GM19239 (cell line): Measurements from ENCODE around the gene ATP5F1D.

Experiments
- DNase-seq: peaks from one replicate; pipeline ENCODE4 v3.0.0; 2011; ENCODE audit warnings: low spot score; ENCODE audit not compliant: insufficient read length
- FAIRE-seq: peaks from 2 replicates; lab custom pipeline; 2011; peaks lifted over from hg19 to GRCh38; lab: Jason Lieb, UNC

Gene ATP5F1D

DNA sequence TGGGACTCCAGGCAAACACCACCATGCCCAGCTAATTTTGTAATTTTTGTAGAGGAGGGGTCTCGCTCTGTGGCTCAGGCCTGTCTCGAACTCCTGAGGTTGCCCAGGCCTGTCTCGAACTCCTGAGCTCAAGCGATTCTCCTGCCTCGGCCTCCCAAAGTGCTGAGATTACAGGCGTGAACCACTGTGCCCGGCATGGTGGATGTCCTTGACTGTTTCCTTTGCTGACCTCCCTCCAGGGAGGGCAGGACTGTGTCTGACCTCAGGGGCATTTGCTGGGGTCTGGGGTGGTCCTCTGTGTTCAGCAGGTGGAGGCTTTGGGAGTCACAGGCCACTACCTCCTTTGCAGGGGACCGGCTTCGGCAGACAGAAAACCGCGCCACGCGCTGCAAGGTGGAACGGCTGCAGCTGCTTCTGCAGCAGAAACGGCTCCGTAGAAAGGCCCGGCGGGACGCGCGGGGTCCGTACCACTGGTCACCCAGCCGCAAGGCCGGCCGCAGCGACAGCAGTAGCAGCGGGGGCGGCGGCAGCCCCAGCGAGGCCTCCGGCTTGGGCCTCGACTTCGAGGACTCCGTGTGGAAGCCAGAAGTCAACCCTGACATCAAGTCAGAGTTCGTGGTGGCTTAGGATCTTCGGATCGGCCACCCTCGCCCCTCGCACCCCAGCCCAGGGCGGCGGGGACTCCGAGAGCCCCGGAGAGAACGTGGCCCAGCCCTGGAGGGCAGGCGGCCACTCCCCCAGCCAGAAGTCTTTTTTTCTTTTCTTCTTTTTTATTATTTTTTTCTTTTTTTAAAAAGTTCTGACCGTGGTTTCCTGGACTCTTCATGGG is 15.3 kb downstream of the ATP5F1D start:
- DNase-seq (no peak), FAIRE-seq (no peak)

DNA sequence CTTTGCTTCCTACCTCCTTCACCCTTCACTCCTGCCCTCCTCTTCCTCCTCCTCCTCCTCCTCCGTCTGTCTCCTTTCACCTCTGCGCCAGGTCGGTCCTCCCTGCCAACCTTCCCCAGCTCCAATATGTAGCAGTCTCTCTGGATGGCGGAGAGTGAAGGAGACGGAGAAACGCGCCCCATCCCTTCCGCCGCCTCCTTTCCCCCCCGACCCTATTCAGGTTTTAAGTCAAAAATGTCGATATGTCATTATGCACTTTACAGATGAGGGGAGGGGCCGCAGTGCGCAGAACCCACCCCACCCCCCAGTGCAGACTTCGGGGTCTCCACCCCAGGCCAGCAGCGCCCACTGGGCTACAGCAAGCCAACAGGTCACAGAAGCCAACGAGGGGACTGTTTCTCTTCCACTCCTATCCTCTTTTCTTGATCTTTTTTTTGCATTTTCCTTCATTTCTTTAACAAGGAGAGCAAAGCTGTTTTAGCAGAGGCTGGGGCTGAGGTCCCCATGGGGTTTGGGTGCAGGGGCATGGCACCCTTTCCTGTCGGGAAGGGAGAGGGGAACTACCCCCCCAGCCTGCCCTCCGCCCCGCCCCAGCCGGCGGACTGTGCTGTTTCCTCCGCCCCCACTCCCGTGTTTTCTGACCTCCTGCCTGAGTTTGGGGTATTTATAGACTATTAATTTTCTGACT is 16.1 kb downstream of the ATP5F1D start:
- DNase-seq (no peak), FAIRE-seq (peak; percentile 48)

DNA sequence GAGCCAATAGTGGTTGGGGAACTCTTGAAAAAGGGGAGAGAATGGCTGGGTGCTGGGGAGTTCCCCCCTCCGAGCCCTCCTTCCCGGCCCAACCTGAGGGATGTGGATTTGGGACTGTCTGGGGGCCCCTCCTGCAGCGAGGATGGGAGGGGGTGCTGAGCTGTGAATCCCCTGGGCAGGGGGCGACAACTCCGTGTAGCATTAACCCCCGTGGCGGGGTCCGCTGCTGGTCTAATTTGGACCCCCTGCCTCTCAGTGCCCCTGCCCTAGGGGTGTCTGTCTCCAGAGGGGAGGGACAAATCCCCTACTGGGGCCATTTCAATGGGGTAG is 16.6 kb downstream of the ATP5F1D start:
- no peak for FAIRE-seq
- DNase-seq, result no peak

DNA sequence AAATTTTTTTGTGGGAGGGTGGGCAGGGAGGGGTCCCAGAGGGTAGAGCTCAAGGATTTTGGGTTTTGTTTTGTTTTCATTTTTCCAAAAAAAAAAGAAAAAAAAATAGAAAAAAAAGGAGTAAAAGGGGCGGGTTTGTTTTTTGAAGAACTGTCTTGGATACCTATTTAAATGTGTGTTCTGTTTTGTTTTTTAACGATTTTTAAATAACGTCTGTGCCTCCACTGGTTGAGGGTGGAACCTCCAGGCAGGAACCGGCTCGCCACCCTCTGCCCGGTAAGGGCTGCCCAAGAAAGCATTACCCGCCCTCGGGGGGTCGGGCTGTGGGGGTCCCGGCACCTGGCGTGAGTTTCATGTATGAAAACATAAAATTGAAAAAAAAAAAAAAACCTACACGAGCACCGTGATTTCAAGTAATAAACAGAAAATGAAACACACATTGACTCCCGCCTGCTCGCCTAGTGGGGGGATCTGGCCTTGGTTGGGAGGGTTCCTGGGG is 17.2 kb downstream of the ATP5F1D start:
- no peak for FAIRE-seq
- no peak for DNase-seq

DNA sequence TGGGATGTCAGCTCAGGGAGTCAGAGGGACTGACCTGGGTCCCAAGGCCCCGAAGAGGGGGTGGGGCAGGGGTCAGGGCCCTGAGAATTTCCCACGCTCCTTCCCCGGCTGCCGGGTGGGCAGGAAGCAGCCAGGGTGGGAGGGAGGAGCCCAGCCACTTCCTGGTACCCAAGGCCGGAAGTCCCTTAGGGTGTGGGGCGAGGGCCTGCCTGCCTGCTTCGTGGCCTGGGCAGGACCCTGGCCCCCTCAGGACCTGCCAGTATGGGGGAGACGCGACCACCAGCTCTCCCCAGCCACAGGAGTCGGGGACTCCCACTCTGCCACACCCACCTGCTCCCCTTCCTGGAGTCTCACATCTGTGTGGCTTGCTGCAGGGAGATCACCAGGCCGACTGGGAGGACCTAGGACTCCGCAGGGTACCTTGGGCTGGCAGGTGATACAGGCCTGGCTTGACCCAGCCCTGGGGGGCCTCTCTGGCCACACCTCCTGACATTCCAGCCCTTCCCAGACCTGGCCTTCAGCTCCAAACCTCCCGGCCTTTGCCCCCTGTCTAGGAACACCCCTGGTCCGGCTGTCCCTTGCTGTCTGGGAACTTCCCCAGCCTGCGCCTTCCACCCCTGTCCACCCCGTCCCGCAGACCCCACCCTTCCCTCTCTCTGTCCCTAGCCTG is 17.8 kb downstream of the ATP5F1D start:
- DNase-seq, result peak; percentile 84
- peak; percentile 91 for FAIRE-seq

DNA sequence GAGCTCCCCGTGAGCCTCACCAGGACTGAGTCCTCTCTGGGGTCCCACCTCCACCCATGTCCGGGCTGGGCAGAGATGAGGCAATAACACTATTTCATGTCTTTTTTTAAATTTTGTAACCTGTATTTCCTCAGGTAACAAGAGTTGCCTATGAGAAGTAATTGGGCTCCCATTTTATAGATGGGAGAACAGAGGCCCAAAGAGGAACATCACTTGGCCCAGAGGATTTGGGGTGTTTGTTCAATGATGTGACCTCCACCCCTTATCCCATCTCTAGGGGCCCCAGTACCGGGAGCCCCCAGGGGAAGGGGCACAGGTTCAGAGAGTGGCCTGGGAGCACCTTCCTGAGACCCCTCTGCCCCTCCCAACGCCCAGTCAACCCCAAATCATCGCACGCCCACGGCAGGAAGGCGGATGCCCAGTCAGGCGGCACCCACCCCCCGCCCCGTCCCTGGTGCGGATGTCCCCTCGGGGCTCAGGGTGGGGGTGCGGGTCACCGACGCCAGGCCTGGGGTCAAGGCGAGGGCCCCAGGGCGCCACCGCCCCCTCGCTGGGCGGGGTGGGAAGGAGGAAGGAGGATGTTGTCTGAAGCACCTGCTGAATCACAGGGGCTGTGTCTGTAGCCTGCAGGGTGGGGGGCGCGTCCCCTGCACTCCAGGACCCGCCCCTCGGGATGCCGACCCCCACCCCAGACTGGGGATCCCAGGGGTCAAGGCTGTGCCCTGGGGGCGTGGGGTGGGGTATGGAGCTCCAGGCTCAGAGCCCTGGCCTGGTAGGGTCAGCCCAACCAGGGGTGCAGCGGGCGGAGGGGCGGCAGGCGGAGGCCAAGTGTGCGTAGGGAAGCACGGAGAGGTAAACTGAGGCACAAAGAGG is 18.6 kb downstream of the ATP5F1D start:
- peak; percentile 47 for FAIRE-seq
- DNase-seq, result no peak

DNA sequence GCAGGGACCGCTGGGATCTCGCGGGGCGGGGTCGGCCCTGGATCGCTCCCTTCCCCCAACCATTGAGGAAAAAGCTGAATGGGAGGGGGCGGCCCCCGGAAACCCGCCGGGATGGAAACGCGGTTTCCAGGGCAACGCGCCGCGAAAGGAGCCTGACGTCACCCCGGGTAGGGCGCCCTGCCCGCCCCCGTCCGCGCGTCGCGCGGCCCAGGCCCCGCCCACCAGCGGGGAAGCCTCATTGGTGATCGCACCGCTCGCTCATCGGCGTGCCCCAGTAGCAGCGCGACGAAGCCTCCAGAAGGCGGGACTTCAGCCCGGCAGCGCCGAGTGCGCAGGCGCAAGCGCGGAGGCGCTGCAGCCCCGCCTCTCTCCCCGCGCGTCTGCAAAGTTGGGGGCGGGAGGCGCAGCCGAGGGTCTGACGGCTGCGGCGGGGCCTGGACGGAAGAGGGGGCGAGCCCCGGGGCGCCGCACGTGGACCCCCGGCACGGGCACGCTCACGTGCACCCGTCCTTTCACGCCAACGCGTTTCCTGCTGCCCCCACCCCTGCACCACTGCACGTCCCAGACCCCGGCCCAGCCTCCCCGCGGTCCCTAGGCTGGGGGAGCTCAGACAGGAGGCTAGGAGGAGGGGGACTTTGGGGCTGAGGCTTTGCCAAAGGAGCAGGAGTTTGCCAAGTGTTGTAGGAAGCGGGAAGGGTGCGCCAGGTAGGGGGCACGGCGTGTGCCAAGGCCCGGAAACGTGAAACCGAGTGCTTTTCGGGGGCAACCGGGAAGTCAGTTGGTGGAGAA is 19.4 kb downstream of the ATP5F1D start:
- peak; percentile 92 for DNase-seq
- FAIRE-seq, result peak; percentile 90

DNA sequence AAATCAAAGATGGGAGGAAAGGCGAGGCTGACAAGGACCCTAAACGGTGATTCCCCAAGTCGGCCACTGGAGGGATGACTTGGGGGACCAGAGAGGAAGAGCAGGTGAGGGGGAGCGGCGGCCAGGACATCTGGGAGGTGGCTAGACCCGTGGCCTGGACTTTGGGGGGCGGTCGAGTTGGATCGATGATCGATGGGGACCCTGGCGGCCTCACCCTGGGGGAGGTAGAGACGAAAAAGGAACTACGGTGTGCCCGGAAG is 19.9 kb downstream of the ATP5F1D start:
- DNase-seq (no peak), FAIRE-seq (no peak)

DNA sequence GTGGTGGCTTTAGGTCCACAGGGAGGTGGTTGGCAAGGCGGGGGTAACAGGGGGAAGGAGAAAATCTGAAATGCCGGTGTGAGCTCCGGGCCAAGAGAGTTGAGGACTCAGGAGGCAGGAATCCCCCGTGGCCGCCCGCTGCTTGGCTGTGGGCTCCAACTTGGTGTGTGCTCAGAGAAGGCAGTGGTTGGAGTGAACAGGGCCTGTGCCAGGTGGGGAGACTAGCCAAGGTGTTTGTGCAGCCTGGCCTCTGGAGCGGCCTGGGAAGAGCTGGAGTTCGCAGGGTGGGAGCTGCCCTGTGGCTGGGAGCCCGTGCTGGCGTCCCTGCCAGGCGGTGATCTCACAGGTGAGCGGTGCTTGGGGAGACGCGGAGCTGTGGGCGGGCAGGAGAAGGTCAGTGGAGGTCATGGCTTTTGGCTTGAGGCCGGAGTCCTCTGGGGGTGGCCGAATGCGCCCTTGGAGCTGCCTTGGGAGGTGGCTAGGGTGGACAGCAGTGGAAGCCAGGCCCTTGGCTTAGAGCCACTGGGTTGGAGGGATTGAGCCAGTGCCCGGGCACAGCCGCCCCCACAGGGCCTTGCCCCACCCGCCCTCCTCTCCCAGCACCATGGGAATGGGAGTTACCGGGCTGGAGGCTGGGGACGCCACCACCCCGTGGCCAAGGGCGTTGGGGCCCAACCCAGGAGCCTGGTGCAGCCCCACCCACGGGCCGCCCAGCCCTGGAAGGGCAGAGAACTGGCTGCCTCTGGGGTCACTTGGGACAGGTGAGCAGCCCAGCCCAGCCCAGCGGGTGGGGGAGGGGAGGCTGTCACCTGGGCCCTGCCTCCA is 20.5 kb downstream of the ATP5F1D start:
- DNase-seq, result no peak
- FAIRE-seq, result no peak

DNA sequence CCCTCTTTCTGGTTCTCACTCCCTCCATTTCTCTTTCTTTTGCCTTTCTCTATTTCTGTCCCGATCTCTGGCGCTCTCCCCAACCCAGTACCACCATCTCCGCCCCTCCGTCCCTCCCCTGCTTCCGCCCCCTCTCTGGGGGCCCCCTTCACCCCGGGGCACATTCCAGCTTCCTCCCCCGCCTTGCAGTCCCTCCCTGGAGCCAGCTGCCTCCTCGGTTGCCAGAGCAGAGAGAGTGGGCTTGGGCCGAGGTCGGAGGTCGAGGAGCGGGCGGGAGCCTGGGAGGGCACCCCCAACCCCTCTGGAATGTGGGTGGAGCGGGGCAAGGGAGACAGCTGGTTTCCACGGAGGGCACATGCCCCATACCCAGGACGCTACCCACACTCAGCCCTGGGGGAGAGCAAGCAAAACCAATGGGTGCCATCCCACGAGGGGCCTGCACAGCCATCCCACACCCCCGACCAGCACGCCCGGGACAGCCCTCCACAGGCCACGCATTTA is 21.1 kb downstream of the ATP5F1D start:
- FAIRE-seq (no peak), DNase-seq (no peak)

DNA sequence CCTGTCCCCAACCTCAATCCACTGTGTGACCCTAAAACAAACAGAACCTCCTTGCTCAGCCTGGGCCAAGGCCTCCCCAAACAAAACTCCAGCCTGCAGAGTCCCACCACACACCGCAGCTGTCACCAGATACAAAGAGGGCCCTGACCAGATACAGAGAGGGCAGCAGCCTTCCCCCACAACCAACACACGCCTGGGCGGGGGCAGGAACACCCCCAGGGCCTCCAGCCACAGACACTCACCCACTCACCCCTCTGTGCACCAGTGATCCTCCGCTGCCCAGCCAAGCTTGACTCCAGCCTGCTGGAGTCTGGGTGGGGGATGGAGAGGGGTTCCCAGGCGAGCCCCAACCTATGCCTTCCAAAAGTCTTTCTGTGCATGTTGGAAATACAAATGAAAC is 21.6 kb downstream of the ATP5F1D start:
- DNase-seq (no peak), FAIRE-seq (peak; percentile 68)

DNA sequence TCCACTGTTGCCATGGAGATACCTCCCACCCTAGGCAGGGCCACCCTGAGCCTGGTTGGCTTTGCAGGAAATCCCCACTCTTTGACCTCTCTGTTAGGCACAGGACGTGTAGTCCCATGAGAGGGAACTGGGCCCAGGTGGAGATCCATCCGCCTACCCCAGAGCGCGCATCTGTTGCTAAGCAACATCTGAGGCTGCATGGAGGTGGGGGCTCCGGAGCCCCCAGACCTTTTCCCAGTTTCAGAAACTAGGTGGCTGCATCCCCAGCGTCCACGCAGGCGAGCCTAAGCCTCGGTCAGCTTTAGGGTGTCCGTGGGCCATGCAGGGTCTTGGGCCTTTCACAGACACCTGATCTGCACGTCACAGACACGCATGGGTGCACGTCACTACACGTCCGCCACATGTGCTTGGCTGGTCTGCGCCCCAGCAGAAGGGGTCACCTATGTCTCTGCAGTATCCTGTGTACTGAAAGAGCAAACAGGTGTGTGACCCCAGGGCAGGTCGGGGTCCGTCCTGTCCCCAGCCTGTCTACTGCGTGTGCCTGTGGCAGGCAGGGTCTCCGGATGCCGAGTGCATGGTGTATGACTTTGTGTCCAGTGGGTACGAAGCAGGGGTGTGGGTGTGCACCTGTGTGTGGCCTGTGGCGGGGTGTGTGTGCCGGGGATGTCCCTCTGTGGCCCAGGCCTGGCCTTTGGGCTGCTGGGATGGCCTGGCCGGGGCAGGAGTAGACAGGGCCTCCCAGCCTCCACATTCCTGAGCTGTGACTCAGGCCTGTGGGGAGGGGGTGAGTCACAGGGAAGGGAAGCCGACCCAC is 23.5 kb downstream of the ATP5F1D start:
- FAIRE-seq (peak; percentile 85), DNase-seq (no peak)

DNA sequence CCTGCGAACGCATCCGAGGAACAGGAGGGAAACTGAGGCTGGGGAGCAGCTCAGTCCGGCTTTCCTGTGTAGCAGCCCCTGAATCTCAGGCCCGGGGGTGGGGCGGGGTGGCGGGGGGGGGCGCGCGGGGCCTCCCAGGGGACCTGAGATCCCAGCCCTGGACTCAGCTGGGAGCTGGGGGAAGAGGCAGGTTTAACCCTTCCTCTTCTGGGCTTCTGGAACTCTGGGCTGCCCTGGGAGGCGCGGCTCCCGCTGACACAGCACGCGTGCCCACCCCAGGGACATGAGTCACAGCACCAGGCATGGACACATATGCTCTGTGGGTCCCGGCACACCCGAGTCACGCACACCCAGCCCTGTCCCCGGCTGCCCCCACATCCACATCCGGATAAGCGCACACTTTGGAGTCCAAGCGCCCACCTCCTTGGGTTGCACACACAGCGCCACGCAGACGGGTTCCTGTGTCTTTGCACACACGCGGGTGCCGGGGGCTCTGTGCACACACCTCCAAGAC is 24.1 kb downstream of the ATP5F1D start:
- DNase-seq, result no peak
- FAIRE-seq, result no peak

DNA sequence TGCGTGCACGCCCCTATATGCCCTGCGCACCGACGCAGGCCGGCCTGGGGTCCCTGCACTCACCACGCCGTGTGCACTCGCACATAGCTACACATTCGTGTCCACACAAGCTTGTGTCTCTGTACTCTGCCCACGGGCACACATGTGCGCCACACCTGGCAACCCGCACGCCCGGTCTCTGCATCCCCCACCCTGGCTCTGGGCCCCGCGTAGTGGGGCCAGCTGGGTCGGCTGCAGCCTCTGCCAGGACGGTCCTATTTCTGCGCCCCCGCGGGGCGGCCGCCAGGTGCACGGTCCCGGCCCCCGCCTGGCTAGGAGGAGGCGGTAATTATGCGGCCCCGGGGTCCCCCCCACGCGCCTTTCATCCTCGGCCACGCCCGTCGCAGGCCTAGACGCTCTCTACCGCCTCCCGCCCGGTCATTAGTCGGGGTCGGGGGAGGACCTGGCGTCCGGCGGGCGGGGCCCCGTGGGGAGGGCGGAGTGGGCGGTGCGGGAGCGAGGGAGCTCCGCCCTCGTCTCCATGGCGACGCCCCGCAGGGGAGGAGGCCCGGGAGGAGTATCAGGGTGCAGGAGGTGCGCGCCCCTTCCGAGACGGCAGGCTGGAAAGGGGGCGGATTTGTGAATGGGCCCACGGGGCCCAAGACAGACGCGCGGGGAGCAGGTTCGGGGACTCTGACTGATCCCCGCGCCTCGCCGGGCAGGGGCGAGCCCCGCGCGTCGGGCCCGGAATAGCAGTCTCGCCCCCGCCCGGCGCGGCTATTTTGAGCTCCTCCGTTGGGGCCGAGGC is 24.8 kb downstream of the ATP5F1D start:
- FAIRE-seq, result peak; percentile 44
- DNase-seq, result no peak

DNA sequence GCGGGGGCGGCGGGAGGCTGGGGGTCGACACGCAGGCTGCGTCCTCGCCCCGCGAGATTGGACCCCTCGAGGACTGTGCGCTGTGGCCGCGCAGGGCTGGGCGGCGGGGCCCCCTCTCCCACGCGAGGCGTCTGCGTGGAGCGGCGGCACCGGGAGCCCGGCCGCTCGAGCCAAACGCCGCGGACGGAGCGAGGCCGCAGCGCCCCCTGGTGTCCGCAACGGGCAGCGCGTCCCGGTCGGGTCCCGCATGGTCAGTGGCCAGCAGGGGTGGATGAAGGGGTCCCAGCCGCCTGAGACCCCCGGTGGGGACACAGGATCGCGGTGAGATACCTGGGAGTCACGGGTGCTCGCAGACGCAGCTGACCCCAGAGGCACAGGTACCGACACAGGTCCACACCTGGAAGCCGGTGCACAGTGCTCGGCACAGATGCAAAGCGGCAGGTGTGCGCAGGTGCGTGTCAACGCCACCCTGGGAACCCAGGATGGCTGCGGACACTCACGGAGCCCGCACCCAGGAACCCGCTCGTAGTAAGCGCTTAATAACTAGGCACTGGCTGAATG is 25.4 kb downstream of the ATP5F1D start:
- no peak for DNase-seq
- FAIRE-seq, result no peak

DNA sequence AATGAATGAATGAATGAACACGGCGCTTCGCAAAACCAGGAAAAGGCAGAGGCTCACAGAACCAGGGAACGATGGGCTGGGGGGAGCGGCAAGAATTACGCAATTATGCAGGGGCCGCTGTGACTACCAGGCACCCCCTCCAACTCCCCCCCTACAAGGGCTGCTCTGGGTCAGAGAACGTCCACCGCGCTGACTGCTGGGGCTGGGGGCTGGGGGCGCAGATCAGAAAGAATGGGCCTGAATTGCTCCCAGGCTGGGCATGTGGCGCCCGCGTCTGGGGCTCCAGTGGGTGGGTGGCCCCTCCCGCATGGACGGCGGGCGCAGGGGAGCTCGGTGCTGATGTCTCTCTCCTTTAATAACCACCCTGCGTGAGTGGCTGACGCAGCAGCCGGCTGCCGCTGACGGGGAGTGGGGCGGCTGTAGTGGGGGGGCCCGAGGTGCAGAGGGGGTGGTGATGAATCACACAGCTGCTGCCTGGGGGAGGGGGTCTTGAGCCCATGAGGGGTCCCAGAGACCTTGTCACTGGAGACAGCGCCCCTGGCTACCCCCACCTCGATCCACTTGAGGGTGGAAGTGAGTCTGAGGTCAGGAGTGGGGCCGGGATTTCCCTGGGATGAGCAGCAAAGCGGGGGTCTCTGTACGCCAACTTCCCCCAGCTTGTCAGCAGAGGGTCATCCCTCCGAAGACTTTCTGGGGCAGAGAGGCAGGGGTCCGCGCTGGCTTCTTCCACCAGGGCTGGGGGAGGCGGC is 26.1 kb downstream of the ATP5F1D start:
- no peak for DNase-seq
- no peak for FAIRE-seq
